HG03175 (cell line): ENCODE results near the gene GDF2.

Experiments
- ATAC-seq: cut with Tn5 transposase; IDR thresholded peaks from one replicate; pipeline ENCODE4 v1.9.1; 2021; ENCODE audit warnings: mild to moderate bottlenecking, moderate library complexity; ENCODE audit not compliant: unreplicated experiment

The GDF2 gene

GRCh38 chr10:47311193-47311931 lies 10.9 kb upstream of the GDF2 start:
- ATAC-seq = no peak

GRCh38 chr10:47311932-47312662 lies 10.2 kb upstream of the GDF2 start:
- ATAC-seq = peak; percentile 66

- ATAC-seq = no peak
Measured at GRCh38 chr10:47312663-47312995, 9.6 kb upstream of the GDF2 start.

- ATAC-seq = no peak
Measured at GRCh38 chr10:47314416-47314970, 7.8 kb upstream of the GDF2 start.

GRCh38 chr10:47315421-47315820 lies 6.8 kb upstream of the GDF2 start:
- ATAC-seq = no peak

- ATAC-seq = no peak
Measured at GRCh38 chr10:47316131-47316530, 6.1 kb upstream of the GDF2 start.

GRCh38 chr10:47317251-47317650 lies 5.0 kb upstream of the GDF2 start:
- no peak for ATAC-seq

GRCh38 chr10:47318706-47319105 lies 3.5 kb upstream of the GDF2 start:
- no peak for ATAC-seq

GRCh38 chr10:47319784-47320183 lies 2.5 kb upstream of the GDF2 start:
- no peak for ATAC-seq

GRCh38 chr10:47320812-47321211 lies 1.4 kb upstream of the GDF2 start:
- no peak for ATAC-seq

GRCh38 chr10:47321521-47322195 lies 596 bp upstream of the GDF2 start:
- no peak for ATAC-seq

- no peak for ATAC-seq
Measured at GRCh38 chr10:47323087-47323486, 833 bp downstream of the GDF2 start.

GRCh38 chr10:47323636-47324296 lies 1.5 kb downstream of the GDF2 start:
- ATAC-seq = no peak

- ATAC-seq = no peak
Measured at GRCh38 chr10:47325303-47326291, 3.3 kb downstream of the GDF2 start.

- no peak for ATAC-seq
Measured at GRCh38 chr10:47326306-47326926, 4.2 kb downstream of the GDF2 start.

- ATAC-seq = no peak
Measured at GRCh38 chr10:47326927-47327330, 4.7 kb downstream of the GDF2 start.

GRCh38 chr10:47329855-47330254 lies 7.6 kb downstream of the GDF2 start:
- ATAC-seq = no peak

- ATAC-seq = no peak
Measured at GRCh38 chr10:47330366-47330765, 8.1 kb downstream of the GDF2 start.

GRCh38 chr10:47330804-47331203 lies 8.6 kb downstream of the GDF2 start:
- ATAC-seq = no peak

GRCh38 chr10:47331491-47331890 lies 9.2 kb downstream of the GDF2 start:
- ATAC-seq = no peak
